Mesenchymal stem cell (in vitro differentiated cells and primary cell): ENCODE measurements around the gene BTG1.

ENCODE experiments used
- DNase-seq: peaks from one replicate; pipeline ENCODE4 v3.0.0-alpha.2; 2013
- H2AFZ ChIP-seq: one replicate; pipeline ENCODE4 v1.6.1; 2013; ENCODE audit warnings: low read depth, mild to moderate bottlenecking, control low read depth, inconsistent platforms, low read length, moderate library complexity
- H2AK5ac ChIP-seq: 2 replicates; pipeline ENCODE4 v1.6.1; 2013; ENCODE audit warnings: low read length, moderate library complexity, mild to moderate bottlenecking, inconsistent platforms; ENCODE audit not compliant: severe bottlenecking
- H2BK120ac ChIP-seq: one replicate; pipeline ENCODE4 v1.6.1; 2013; ENCODE audit warnings: low read depth, mild to moderate bottlenecking, inconsistent platforms, low read length, moderate library complexity
- H2BK12ac ChIP-seq, 2 experiments: one replicate each; pipeline ENCODE4 v1.6.1; 2013; ENCODE audit warnings: inconsistent platforms in 2 of 2, low read length in 2 of 2, mild to moderate bottlenecking in 2 of 2, moderate library complexity in 2 of 2, control low read depth in 1 of 2
- H2BK15ac ChIP-seq: one replicate; pipeline ENCODE4 v1.6.1; 2013; ENCODE audit warnings: mild to moderate bottlenecking, low read depth, inconsistent platforms; ENCODE audit not compliant: poor library complexity, severe bottlenecking
- H2BK5ac ChIP-seq: 2 replicates; pipeline ENCODE4 v1.6.1; 2013; ENCODE audit warnings: low read depth, mild to moderate bottlenecking, low read length, control low read depth, inconsistent platforms; ENCODE audit not compliant: poor library complexity, severe bottlenecking
- H3K14ac ChIP-seq, 2 experiments: one replicate each; pipeline ENCODE4 v1.6.1; 2013; ENCODE audit warnings: inconsistent platforms in 2 of 2, low read length in 2 of 2, control low read depth in 1 of 2, mild to moderate bottlenecking in 1 of 2, moderate library complexity in 1 of 2
- H3K18ac ChIP-seq, 2 experiments: one replicate each; pipeline ENCODE4 v1.6.1; 2013; ENCODE audit warnings: inconsistent platforms in 2 of 2, low read length in 2 of 2, control low read depth in 1 of 2, low read depth in 1 of 2, mild to moderate bottlenecking in 1 of 2
- H3K23ac ChIP-seq, 2 experiments: one replicate each; pipeline ENCODE4 v1.6.1; 2013; ENCODE audit warnings: inconsistent platforms in 2 of 2, low read length in 2 of 2, mild to moderate bottlenecking in 2 of 2, moderate library complexity in 2 of 2, control low read depth in 1 of 2
- H3K27ac ChIP-seq: 2 replicates; pipeline ENCODE4 v1.5.1; 2013; ENCODE audit warnings: mild to moderate bottlenecking, moderate library complexity, low read length, control low read depth, inconsistent platforms; ENCODE audit not compliant: poor library complexity, severe bottlenecking
- H3K27me3 ChIP-seq, 2 experiments: 2 replicates each; pipeline versions ENCODE4 v1.6.1 to v1.7.0; 2013; ENCODE audit warnings: low read length in 2 of 2, mild to moderate bottlenecking in 2 of 2, moderate library complexity in 2 of 2, control low read depth in 1 of 2, inconsistent platforms in 1 of 2; ENCODE audit not compliant: control insufficient read depth in 1 of 2, insufficient read depth in 1 of 2
- H3K36me3 ChIP-seq, 2 experiments: 2 replicates each; pipeline versions ENCODE4 v1.6.1 to v1.7.0; 2013; ENCODE audit warnings: low read length in 2 of 2, control low read depth in 1 of 2, inconsistent platforms in 1 of 2, low read depth in 1 of 2, mild to moderate bottlenecking in 1 of 2; ENCODE audit not compliant: insufficient read depth in 2 of 2, control insufficient read depth in 1 of 2
- H3K4ac ChIP-seq, 2 experiments: one replicate each; pipeline ENCODE4 v1.6.1; 2013; ENCODE audit warnings: inconsistent platforms in 2 of 2, low read length in 2 of 2, mild to moderate bottlenecking in 2 of 2, moderate library complexity in 2 of 2, control low read depth in 1 of 2, low read depth in 1 of 2
- H3K4me1 ChIP-seq: 2 replicates; pipeline ENCODE4 v1.6.1; 2013; ENCODE audit warnings: low read depth, low read length, control low read depth; ENCODE audit not compliant: control insufficient read depth, insufficient read depth
- H3K4me2 ChIP-seq: 2 replicates; pipeline ENCODE4 v1.6.1; 2013; ENCODE audit warnings: low read length, mild to moderate bottlenecking, inconsistent platforms; ENCODE audit not compliant: poor library complexity, severe bottlenecking
- H3K4me3 ChIP-seq, 2 experiments: 2 replicates each; pipeline versions ENCODE4 v1.5.1 to v1.7.0; 2013; ENCODE audit warnings: low read length in 2 of 2, mild to moderate bottlenecking in 2 of 2, control low read depth in 1 of 2, low read depth in 1 of 2; ENCODE audit not compliant: insufficient read depth in 1 of 2
- H3K79me1 ChIP-seq: replicated peaks from 2 replicates; pipeline ENCODE4 v1.6.1; 2013; ENCODE audit warnings: mild to moderate bottlenecking, control low read depth, low read length, inconsistent platforms; ENCODE audit not compliant: poor library complexity, severe bottlenecking
- H3K9ac ChIP-seq: 2 replicates; pipeline ENCODE4 v1.7.0; 2013; ENCODE audit warnings: mild to moderate bottlenecking, low read length, moderate library complexity
- H3K9me3 ChIP-seq: 2 replicates; pipeline ENCODE4 v1.7.0; 2013; ENCODE audit warnings: mild to moderate bottlenecking, low read length; ENCODE audit not compliant: control insufficient read depth
- H4K8ac ChIP-seq: one replicate; pipeline ENCODE4 v1.6.1; 2013; ENCODE audit warnings: inconsistent platforms, mild to moderate bottlenecking, low read length, moderate library complexity
- H4K91ac ChIP-seq: one replicate; pipeline ENCODE4 v1.6.1; 2013; ENCODE audit warnings: mild to moderate bottlenecking, low read length, inconsistent platforms
- WGBS: methylation state at CpG from one replicate; pipeline ENCODE4 v1.1.7; 2013; ENCODE audit warnings: mixed read lengths; 5-methylcytosine and 5-hydroxymethylcytosine counted together

The BTG1 gene

DNA sequence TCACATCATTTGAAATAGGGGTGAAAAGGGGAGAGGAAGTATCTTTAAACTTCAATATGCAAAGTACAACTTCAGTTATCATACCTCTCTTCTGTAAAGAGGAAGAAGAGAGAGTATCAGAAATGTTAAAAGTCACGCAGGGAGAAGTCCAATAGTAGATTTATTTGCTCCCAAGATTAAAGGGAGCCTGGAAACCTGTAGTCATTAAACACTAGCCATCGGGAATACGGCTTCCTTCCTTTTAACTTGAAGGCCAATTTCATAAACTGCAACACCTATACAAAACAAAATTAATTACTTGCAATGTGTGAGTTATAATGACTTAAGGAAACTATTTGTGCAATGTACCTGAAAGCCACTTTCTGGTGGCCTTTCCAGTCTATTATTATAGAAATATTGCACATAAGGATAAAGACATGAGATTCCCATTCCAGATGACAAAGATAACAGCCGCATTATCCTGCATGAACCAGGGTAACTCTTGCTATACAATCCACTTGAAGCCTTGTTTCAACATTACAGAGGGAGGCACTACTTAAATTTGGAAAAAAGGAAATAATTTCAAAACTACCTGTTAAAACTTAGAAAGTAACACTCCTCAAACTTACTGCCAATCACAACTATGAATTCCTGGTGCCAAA lies 4.6 kb downstream of the BTG1 start:
- no peak overlapping the region for H3K14ac ChIP-seq
- no peak overlapping the region for H4K8ac ChIP-seq
- H2BK15ac ChIP-seq: no peak overlapping the region
- peak; percentile 8 for DNase-seq
- H4K91ac ChIP-seq: no peak overlapping the region
- no peak overlapping the region for H3K18ac ChIP-seq
- H3K4me2 ChIP-seq: no peak overlapping the region
- H3K36me3 ChIP-seq: peaks cover 3 to 41% of the 10 kb centered on the region in 2 experiments
- no peak overlapping the region for H2BK120ac ChIP-seq
- H2BK12ac ChIP-seq: no peak overlapping the region
- no peaks in the 10 kb centered on the region for H3K4me1 ChIP-seq
- no peak overlapping the region for H2AK5ac ChIP-seq
- H2BK5ac ChIP-seq: no peak overlapping the region
- no peak overlapping the region for H2AFZ ChIP-seq
- H3K4ac ChIP-seq: no peak overlapping the region
- no peak overlapping the region for H3K27ac ChIP-seq
- no peaks in the 10 kb centered on the region for H3K9me3 ChIP-seq
- peaks cover 5% of the 10 kb centered on the region for H3K79me1 ChIP-seq
- no peak overlapping the region for H3K23ac ChIP-seq
- peak overlapping the region in 1 of 2 experiments; percentile 87 for H3K4me3 ChIP-seq
- no peaks in the 10 kb centered on the region for H3K27me3 ChIP-seq
- peak overlapping the region; percentile 93 for H3K9ac ChIP-seq
- 100% methylated on average over 1 of the region's 4 CpGs for WGBS

DNA sequence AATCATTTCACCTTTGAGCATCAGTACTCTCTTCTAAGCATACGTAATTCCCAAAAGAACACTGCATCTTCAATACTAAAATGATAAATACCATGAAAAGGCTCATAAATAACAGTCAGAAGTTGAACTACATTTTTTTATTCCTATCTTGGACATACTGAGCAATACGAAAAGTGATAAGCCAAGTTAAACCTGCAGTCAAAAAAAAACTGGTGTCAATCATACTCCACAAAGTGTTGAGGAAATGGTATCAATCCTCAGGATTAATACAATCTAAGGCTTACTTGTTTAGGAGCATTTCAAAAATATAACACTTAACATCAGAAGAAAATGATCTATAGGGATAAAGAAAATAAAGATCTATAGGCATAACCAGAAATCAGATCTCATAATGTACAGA lies 5.5 kb downstream of the BTG1 start:
- no peak overlapping the region for H2AFZ ChIP-seq
- H2BK12ac ChIP-seq: no peak overlapping the region
- H3K14ac ChIP-seq: no peak overlapping the region
- H3K9me3 ChIP-seq: no peaks in the 10 kb centered on the region
- no peaks in the 10 kb centered on the region for H3K27me3 ChIP-seq
- H3K4me3 ChIP-seq: peak overlapping the region in 1 of 2 experiments; percentile 87
- no peak overlapping the region for H3K23ac ChIP-seq
- no peak for DNase-seq
- no peaks in the 10 kb centered on the region for H3K4me1 ChIP-seq
- H4K8ac ChIP-seq: no peak overlapping the region
- H3K18ac ChIP-seq: no peak overlapping the region
- peaks cover 7% of the 10 kb centered on the region for H3K79me1 ChIP-seq
- H2AK5ac ChIP-seq: no peak overlapping the region
- no peak overlapping the region for H2BK15ac ChIP-seq
- no peak overlapping the region for H2BK5ac ChIP-seq
- H2BK120ac ChIP-seq: no peak overlapping the region
- H4K91ac ChIP-seq: no peak overlapping the region
- no peak overlapping the region for H3K4me2 ChIP-seq
- WGBS: 81% methylated on average over 1 of the region's 2 CpGs
- no peak overlapping the region for H3K4ac ChIP-seq
- H3K27ac ChIP-seq: no peak overlapping the region
- H3K36me3 ChIP-seq: peaks cover 1 to 41% of the 10 kb centered on the region in 2 experiments
- H3K9ac ChIP-seq: peak overlapping the region; percentile 93

DNA sequence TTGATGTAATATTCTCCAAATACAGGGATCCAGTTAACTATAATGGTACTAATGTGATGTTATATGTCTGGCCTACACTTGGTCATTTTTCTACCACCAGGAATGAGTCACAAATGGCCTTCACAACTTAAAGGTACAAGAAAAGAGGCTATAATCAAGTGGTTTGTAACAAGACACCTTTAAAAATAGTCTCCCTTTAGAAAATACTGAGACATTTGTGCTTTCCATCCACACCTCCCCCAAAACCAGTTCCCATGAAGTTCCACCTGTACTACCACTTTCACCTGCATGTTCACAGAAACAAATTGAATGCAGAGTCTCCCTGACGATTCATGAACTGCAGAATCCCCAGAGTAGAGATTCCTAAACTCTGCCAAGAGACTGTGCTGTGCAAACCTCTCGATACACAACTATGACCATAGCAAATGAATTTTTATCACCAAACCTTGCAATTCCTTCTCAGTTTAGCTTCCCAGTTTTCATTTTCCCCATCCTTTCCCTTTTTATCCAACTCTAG lies 6.0 kb downstream of the BTG1 start:
- no peak overlapping the region for H2BK5ac ChIP-seq
- H2AK5ac ChIP-seq: no peak overlapping the region
- no peak overlapping the region for H4K8ac ChIP-seq
- H3K23ac ChIP-seq: no peak overlapping the region
- 87% methylated on average over 2 of the region's 2 CpGs for WGBS
- H2AFZ ChIP-seq: no peak overlapping the region
- H2BK15ac ChIP-seq: no peak overlapping the region
- H3K18ac ChIP-seq: no peak overlapping the region
- no peaks in the 10 kb centered on the region for H3K27me3 ChIP-seq
- H3K4ac ChIP-seq: no peak overlapping the region
- H3K9ac ChIP-seq: peak overlapping the region; percentile 93
- peak overlapping the region in 1 of 2 experiments; percentile 87 for H3K4me3 ChIP-seq
- no peak overlapping the region for H4K91ac ChIP-seq
- H3K36me3 ChIP-seq: peaks cover 0 to 41% of the 10 kb centered on the region in 2 experiments
- H2BK120ac ChIP-seq: no peak overlapping the region
- H3K79me1 ChIP-seq: peaks cover 9% of the 10 kb centered on the region
- no peaks in the 10 kb centered on the region for H3K9me3 ChIP-seq
- H3K27ac ChIP-seq: no peak overlapping the region
- H2BK12ac ChIP-seq: no peak overlapping the region
- no peak for DNase-seq
- no peak overlapping the region for H3K4me2 ChIP-seq
- H3K4me1 ChIP-seq: no peaks in the 10 kb centered on the region
- H3K14ac ChIP-seq: no peak overlapping the region

DNA sequence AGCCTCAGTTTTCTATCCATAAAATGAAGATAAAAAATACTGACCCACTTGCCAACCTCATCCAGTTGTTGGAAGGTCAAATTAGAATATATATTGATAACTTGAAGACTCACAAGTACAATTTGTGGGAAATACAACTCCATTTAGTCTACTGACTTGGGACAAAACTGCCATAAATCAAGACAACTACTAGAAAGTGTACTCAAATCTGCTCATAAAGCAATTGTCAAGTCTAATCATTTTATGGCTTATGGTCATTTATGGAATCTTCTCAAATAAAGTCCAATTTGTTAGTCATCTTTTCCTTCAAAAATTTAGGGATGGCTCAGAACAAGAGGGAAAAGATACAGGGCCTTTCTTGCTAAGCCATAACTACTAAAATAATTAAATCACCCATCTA lies 7.0 kb downstream of the BTG1 start:
- H2BK120ac ChIP-seq: no peak overlapping the region

More for the DNA sequence above, 7.0 kb downstream of the BTG1 start:
- Histone ChIP-seq H3K27me3 (no peaks in the 10 kb centered on the region), H2BK15ac (no peak overlapping the region), H3K4me2 (no peak overlapping the region), H4K8ac (no peak overlapping the region), H3K18ac (no peak overlapping the region), H2AFZ (no peak overlapping the region), H3K9me3 (no peaks in the 10 kb centered on the region), H3K79me1 (peaks cover 10% of the 10 kb centered on the region), H2AK5ac (no peak overlapping the region), H4K91ac (no peak overlapping the region), H3K27ac (no peak overlapping the region), H3K14ac (no peak overlapping the region), H2BK5ac (no peak overlapping the region), H3K4ac (no peak overlapping the region), H3K4me1 (peaks cover 2% of the 10 kb centered on the region), H3K4me3 (peak overlapping the region in 1 of 2 experiments; percentile 87), H3K36me3 (peaks cover 0 to 38% of the 10 kb centered on the region in 2 experiments), H2BK12ac (no peak overlapping the region), H3K23ac (no peak overlapping the region), H3K9ac (peak overlapping the region; percentile 64)
- no peak for DNase-seq
